ENCODE measurements around the gene GPR17. TPM values are rescaled to one million over a fixed set of nuclear protein-coding genes. Genes with fewer than 3 reads are reported as not detected.

The GPR17 gene
- total and polyA plus RNA-seq, 2 donors (not counting 1 experiment from before 2014, with no cell fraction given) = not detected

DNA sequence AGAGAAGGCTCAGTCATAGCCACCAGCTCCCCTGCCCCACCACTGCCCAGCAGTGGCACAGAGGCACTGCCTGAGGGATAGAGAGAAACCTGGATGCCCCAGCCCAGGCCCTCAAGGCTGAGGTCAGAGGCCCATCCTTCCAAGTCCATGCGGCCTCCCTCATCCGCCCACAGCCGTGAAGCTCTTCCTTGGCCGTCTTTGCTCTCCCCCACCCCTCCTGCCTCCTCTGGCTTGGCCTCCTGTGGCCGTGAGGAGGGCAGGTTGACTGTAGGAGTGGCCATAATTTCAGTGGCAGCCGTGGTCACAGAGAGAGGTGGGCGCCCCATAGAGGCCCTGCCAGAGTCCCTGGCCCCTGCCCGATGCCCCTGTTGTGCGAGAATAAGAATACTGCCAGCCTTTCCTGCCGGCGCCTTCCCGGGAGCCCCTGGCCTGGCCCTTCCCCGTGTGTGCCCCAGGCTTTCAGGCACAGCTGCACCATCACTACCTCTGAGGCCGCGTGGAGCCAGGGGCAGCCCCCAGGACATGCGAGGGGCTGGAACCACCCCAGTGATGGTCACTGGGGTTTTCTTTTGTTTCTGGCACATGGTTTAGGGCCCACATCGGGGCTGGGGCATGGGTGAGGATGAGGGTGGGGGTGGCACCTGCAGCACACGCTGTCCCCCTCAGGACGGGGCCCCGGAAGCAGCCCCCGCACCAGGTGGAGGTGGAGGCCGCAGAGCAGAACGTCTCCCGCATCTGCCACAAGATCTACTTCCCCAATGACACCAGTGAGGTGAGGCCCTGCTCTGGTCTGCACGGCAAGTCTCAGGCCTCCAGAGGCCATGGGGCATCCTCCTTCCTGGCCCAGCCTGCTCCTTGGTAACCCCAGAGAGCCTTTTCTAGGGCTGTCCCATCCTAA, 13.1 kb upstream of the GPR17 start:
- peaks cover 7% of the 10 kb centered on the region for H3K4me1 ChIP-seq (ENCODE audit: control insufficient read depth, extremely low read depth, insufficient read depth, low read length)
- H3K9me3 ChIP-seq (ENCODE audit: control insufficient read depth, insufficient read depth, low read depth, low read length) = no peaks in the 10 kb centered on the region
- no peak overlapping the region for H3K4me2 ChIP-seq (ENCODE audit: extremely low read depth, insufficient read depth, low read length)
- H3K4me3 ChIP-seq (replicated peaks in 1 of 4; ENCODE audit: control extremely low read depth in 1 of 4, insufficient read depth in 1 of 4, low read depth in 3 of 4, low read length in 4 of 4) = no peak overlapping the region
- DNase-seq (ENCODE audit: low read depth in 2 of 2) = no peak
- H3K79me2 ChIP-seq (ENCODE audit: control insufficient read depth, insufficient read depth, low read length) = no peaks in the 10 kb centered on the region
- no peak overlapping the region for H2AFZ ChIP-seq (ENCODE audit: low read length)
- TF ChIP-seq, protein P1, sequence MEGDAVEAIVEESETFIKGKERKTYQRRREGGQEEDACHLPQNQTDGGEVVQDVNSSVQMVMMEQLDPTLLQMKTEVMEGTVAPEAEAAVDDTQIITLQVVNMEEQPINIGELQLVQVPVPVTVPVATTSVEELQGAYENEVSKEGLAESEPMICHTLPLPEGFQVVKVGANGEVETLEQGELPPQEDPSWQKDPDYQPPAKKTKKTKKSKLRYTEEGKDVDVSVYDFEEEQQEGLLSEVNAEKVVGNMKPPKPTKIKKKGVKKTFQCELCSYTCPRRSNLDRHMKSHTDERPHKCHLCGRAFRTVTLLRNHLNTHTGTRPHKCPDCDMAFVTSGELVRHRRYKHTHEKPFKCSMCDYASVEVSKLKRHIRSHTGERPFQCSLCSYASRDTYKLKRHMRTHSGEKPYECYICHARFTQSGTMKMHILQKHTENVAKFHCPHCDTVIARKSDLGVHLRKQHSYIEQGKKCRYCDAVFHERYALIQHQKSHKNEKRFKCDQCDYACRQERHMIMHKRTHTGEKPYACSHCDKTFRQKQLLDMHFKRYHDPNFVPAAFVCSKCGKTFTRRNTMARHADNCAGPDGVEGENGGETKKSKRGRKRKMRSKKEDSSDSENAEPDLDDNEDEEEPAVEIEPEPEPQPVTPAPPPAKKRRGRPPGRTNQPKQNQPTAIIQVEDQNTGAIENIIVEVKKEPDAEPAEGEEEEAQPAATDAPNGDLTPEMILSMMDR (conservative IDR thresholded peaks at IDR 0.05 in 1 of 2, IDR thresholded peaks at IDR 0.05 in 1 of 2; ENCODE audit: low read depth in 1 of 2, low read length in 2 of 2) = no peak
- no peak for TF ChIP-seq EZH2 (IDR thresholded peaks at IDR 0.05; ENCODE audit: low read length, missing control alignments)
- H3K36me3 ChIP-seq (ENCODE audit: control insufficient read depth, insufficient read depth, low read length) = no peaks in the 10 kb centered on the region
- no peaks in the 10 kb centered on the region for H3K27me3 ChIP-seq (ENCODE audit: control insufficient read depth, insufficient read depth, low read length)
- no peak overlapping the region for H3K27ac ChIP-seq (ENCODE audit: insufficient read depth, low read length)
- no peaks in the 10 kb centered on the region for H4K20me1 ChIP-seq (ENCODE audit: control insufficient read depth, extremely low read depth, insufficient read depth, low read length)
- H3K9ac ChIP-seq (ENCODE audit: insufficient read depth, low read length) = no peak overlapping the region

DNA sequence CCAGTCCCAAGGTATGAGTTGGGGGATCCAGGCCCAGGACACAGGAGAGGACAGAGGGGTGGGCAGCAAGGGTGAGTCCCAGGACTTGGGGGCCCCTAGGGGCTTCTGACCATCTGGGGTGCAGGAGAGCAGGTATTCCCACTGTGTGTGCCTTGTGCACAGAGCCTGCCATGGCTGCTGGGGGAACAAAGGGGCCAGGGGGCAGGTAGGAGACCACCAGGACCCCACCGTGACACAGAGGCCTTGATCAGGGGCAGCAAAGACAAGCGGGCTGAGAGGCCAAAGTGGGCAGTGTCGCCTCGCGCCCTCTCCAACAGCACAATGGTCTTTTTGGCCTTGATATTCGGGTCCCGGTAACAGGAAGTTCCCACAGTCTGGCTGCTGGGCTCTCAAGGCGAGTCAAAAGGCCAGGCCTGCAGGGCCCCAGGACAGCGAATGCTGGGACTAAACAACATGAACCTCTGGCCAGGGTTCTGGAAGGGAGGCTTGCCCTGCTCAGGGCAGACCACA, 12.3 kb upstream of the GPR17 start:
- Histone ChIP-seq H3K27me3 (ENCODE audit: control insufficient read depth, insufficient read depth, low read length) (no peaks in the 10 kb centered on the region), H3K9me3 (ENCODE audit: control insufficient read depth, insufficient read depth, low read depth, low read length) (no peaks in the 10 kb centered on the region), H3K4me3 (replicated peaks in 1 of 4; ENCODE audit: control extremely low read depth in 1 of 4, insufficient read depth in 1 of 4, low read depth in 3 of 4, low read length in 4 of 4) (no peak overlapping the region), H4K20me1 (ENCODE audit: control insufficient read depth, extremely low read depth, insufficient read depth, low read length) (no peaks in the 10 kb centered on the region), H3K4me2 (ENCODE audit: extremely low read depth, insufficient read depth, low read length) (no peak overlapping the region), H3K27ac (ENCODE audit: insufficient read depth, low read length) (no peak overlapping the region), H3K79me2 (ENCODE audit: control insufficient read depth, insufficient read depth, low read length) (no peaks in the 10 kb centered on the region), H2AFZ (ENCODE audit: low read length) (no peak overlapping the region), H3K4me1 (ENCODE audit: control insufficient read depth, extremely low read depth, insufficient read depth, low read length) (peaks cover 9% of the 10 kb centered on the region), H3K9ac (ENCODE audit: insufficient read depth, low read length) (no peak overlapping the region), H3K36me3 (ENCODE audit: control insufficient read depth, insufficient read depth, low read length) (no peaks in the 10 kb centered on the region)
- no peak for DNase-seq (ENCODE audit: low read depth in 2 of 2)
- TF ChIP-seq, protein P1 (conservative IDR thresholded peaks at IDR 0.05 in 1 of 2, IDR thresholded peaks at IDR 0.05 in 1 of 2; ENCODE audit: low read depth in 1 of 2, low read length in 2 of 2) = no peak
- TF ChIP-seq EZH2 (IDR thresholded peaks at IDR 0.05; ENCODE audit: low read length, missing control alignments) = no peak

DNA sequence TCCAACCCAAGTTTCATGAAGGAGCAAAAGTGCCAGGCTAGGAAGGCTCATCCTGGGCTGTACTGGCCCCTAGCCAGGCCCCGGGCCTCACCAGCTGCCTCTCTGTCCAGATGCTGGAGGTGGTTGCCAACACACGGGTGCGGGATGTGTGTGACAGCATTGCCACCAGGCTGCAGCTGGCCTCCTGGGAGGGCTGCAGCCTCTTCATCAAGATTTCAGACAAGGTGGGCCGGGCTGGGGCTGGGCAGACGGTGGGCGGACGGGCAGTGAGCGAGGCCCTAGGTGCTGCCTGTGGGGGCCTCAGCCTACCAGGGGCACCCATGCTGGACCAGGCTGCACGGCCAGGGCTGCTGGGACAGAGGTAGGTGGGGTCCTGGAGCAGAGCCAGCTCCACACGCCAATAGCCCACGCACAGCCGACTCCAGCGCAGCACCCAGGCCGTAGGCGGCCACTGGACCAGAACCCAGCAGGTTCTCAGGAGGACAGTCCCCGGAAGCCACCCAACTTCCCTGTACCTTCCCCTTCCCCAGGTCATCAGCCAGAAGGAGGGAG, 11.8 kb upstream of the GPR17 start:
- Histone ChIP-seq H3K4me3 (replicated peaks in 1 of 4; ENCODE audit: control extremely low read depth in 1 of 4, insufficient read depth in 1 of 4, low read depth in 3 of 4, low read length in 4 of 4) (no peak overlapping the region), H3K27ac (ENCODE audit: insufficient read depth, low read length) (no peak overlapping the region), H3K27me3 (ENCODE audit: control insufficient read depth, insufficient read depth, low read length) (no peaks in the 10 kb centered on the region), H3K9me3 (ENCODE audit: control insufficient read depth, insufficient read depth, low read depth, low read length) (no peaks in the 10 kb centered on the region), H3K4me1 (ENCODE audit: control insufficient read depth, extremely low read depth, insufficient read depth, low read length) (peaks cover 9% of the 10 kb centered on the region), H2AFZ (ENCODE audit: low read length) (no peak overlapping the region), H3K4me2 (ENCODE audit: extremely low read depth, insufficient read depth, low read length) (no peak overlapping the region), H3K36me3 (ENCODE audit: control insufficient read depth, insufficient read depth, low read length) (no peaks in the 10 kb centered on the region), H3K9ac (ENCODE audit: insufficient read depth, low read length) (no peak overlapping the region), H3K79me2 (ENCODE audit: control insufficient read depth, insufficient read depth, low read length) (no peaks in the 10 kb centered on the region), H4K20me1 (ENCODE audit: control insufficient read depth, extremely low read depth, insufficient read depth, low read length) (no peaks in the 10 kb centered on the region)
- DNase-seq (ENCODE audit: low read depth in 2 of 2) = no peak
- TF ChIP-seq, protein P1 (conservative IDR thresholded peaks at IDR 0.05 in 1 of 2, IDR thresholded peaks at IDR 0.05 in 1 of 2; ENCODE audit: low read depth in 1 of 2, low read length in 2 of 2) = no peak
- no peak for TF ChIP-seq EZH2 (IDR thresholded peaks at IDR 0.05; ENCODE audit: low read length, missing control alignments)
